SU-DHL-6 (cell line): ENCODE data around the gene PAX5.

ENCODE experiments used
- H2AFZ ChIP-seq: fragments of 200-600 bp; sonication (generic); 2 replicates; pipeline ENCODE4 v1.6.1; 2014; ENCODE audit warnings: low read depth, mild to moderate bottlenecking, moderate library complexity, mixed read lengths, antibody characterized with exemption, low read length; ENCODE audit not compliant: severe bottlenecking
- H3F3A ChIP-seq: fragments of 200-600 bp; shearing (Covaris generic); 2 replicates; pipeline ENCODE4 v1.6.0; 2016; ENCODE audit warnings: antibody characterized with exemption, mild to moderate bottlenecking; ENCODE audit not compliant: insufficient read depth
- H3K27ac ChIP-seq: fragments of 200-600 bp; sonication (generic); 2 replicates; pipeline ENCODE4 v1.5.1; 2016; ENCODE audit warnings: low read depth, mild to moderate bottlenecking, low read length, moderate library complexity, mixed read lengths
- H3K27me3 ChIP-seq: fragments of 200-600 bp; sonication (generic), shearing (Covaris generic); 2 replicates; pipeline ENCODE4 v1.6.0; 2014; ENCODE audit warnings: mild to moderate bottlenecking, low read length
- H3K36me3 ChIP-seq: fragments of 200-600 bp; sonication (generic); 2 replicates; pipeline ENCODE4 v1.6.1; 2014; ENCODE audit warnings: mild to moderate bottlenecking, low read length, mixed read lengths
- H3K4me2 ChIP-seq: fragments of 300-600, 200-600 bp; shearing (Covaris generic), sonication (generic); 2 replicates; pipeline ENCODE4 v1.6.0; 2014; ENCODE audit warnings: low read length, low read depth, mild to moderate bottlenecking; ENCODE audit not compliant: poor library complexity, severe bottlenecking
- H3K4me3 ChIP-seq: fragments of 200-600 bp; sonication (generic); 2 replicates; pipeline ENCODE4 v1.5.1; 2014; ENCODE audit warnings: antibody characterized with exemption, low read length, mild to moderate bottlenecking, mixed read lengths; ENCODE audit not compliant: insufficient read depth, poor library complexity, severe bottlenecking
- H3K79me2 ChIP-seq: fragments of 200-600 bp; sonication (generic); 2 replicates; pipeline ENCODE4 v1.6.1; 2014; ENCODE audit warnings: mild to moderate bottlenecking, low read length, moderate library complexity; ENCODE audit not compliant: insufficient read depth
- H3K9ac ChIP-seq: fragments of 200-600 bp; sonication (generic); 2 replicates; pipeline ENCODE4 v1.7.0; 2014; ENCODE audit warnings: mild to moderate bottlenecking, low read length
- H3K9me2 ChIP-seq: fragments of 200-600 bp; sonication (generic); replicated peaks from 2 replicates; pipeline ENCODE4 v1.6.1; 2014; ENCODE audit warnings: low read length; ENCODE audit not compliant: insufficient read depth
- H3K9me3 ChIP-seq: fragments of 200-600 bp; sonication (generic); 2 replicates; pipeline ENCODE4 v1.6.1; 2014; ENCODE audit warnings: low read length, mixed read lengths; ENCODE audit not compliant: insufficient read depth
- H4K20me1 ChIP-seq: fragments of 200-600 bp; sonication (generic); 2 replicates; pipeline ENCODE4 v1.6.1; 2014; ENCODE audit warnings: low read depth, mild to moderate bottlenecking, antibody characterized with exemption, low read length, moderate library complexity, mixed read lengths
- EZH2phosphoT487 ChIP-seq: fragments of 200-600 bp; sonication (generic), shearing (Covaris generic); conservative IDR thresholded peaks from 2 replicates; pipeline ENCODE4 v1.6.1; 2018; ENCODE audit warnings: mild to moderate bottlenecking, antibody characterized with exemption, low read length, moderate library complexity, mixed read lengths
- TF ChIP-seq, protein P1 (sequence below): fragments of 200-600 bp; sonication (generic); IDR thresholded peaks from one replicate; pipeline ENCODE4 v1.5.1; 2017; ENCODE audit warnings: antibody characterized with exemption, mild to moderate bottlenecking, low read length, moderate library complexity; ENCODE audit not compliant: insufficient read depth, poor library complexity, severe bottlenecking

The PAX5 gene

DNA sequence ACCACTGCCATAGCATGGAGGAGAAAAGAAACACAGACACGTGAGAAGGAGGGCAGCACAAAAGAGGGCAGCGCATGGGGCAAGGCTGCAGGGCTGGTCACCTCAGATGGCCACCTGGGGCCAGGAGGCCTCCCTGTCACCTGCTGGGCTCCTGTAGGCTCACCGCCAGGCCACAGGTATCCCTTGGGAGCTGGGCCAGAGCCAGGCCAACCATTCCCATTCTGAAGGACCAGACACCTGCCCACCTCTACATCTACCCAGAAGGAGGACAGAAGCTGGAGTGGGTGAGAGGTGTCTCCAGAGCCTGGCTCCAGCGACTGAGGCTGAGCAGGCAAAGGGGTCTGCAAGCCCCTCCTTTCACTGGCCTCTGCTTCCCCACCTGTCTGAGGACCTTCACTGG, 103.1 kb downstream of the PAX5 start:
- TF ChIP-seq EZH2phosphoT487: no peak
- TF ChIP-seq, protein P1, sequence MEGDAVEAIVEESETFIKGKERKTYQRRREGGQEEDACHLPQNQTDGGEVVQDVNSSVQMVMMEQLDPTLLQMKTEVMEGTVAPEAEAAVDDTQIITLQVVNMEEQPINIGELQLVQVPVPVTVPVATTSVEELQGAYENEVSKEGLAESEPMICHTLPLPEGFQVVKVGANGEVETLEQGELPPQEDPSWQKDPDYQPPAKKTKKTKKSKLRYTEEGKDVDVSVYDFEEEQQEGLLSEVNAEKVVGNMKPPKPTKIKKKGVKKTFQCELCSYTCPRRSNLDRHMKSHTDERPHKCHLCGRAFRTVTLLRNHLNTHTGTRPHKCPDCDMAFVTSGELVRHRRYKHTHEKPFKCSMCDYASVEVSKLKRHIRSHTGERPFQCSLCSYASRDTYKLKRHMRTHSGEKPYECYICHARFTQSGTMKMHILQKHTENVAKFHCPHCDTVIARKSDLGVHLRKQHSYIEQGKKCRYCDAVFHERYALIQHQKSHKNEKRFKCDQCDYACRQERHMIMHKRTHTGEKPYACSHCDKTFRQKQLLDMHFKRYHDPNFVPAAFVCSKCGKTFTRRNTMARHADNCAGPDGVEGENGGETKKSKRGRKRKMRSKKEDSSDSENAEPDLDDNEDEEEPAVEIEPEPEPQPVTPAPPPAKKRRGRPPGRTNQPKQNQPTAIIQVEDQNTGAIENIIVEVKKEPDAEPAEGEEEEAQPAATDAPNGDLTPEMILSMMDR: no peak
- Histone ChIP-seq H3K27me3 (no peaks in the 10 kb centered on the region), H3K4me2 (no peak overlapping the region), H3K27ac (no peak overlapping the region), H2AFZ (no peak overlapping the region), H4K20me1 (no peaks in the 10 kb centered on the region), H3K9me3 (no peaks in the 10 kb centered on the region; the same call in 1 of the 2 replicates), H3K4me3 (no peak overlapping the region), H3F3A (no peaks in the 10 kb centered on the region), H3K9ac (no peak overlapping the region), H3K36me3 (peaks cover 15% of the 10 kb centered on the region), H3K9me2 (no peaks in the 10 kb centered on the region), H3K79me2 (peaks cover 6% of the 10 kb centered on the region; the same call in 1 of the 2 replicates)

DNA sequence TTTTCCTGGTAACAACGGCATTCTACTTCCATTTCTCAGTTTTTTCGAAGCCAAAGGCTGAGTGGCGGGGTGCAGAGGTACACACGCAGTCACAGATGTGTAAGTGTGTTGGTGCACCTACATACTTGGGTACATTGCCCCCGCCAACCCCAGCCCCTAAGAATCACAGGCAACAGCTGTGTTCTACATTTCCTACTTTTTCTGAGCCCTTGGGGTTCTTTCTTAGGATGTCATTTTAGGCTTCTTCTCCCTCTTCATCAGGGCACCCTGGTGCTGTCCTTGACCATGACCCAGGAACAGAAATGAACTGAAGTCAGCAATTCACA, 104.8 kb downstream of the PAX5 start:
- Histone ChIP-seq H3K27me3 (no peaks in the 10 kb centered on the region), H4K20me1 (no peaks in the 10 kb centered on the region), H3K9ac (no peak overlapping the region), H3K9me2 (no peaks in the 10 kb centered on the region), H3F3A (no peaks in the 10 kb centered on the region), H2AFZ (no peak overlapping the region), H3K36me3 (peaks cover 10% of the 10 kb centered on the region), H3K4me3 (no peak overlapping the region), H3K79me2 (peaks cover 11% of the 10 kb centered on the region; the same call in 1 of the 2 replicates), H3K4me2 (no peak overlapping the region), H3K9me3 (no peaks in the 10 kb centered on the region; the same call in 1 of the 2 replicates), H3K27ac (no peak overlapping the region)
- TF ChIP-seq EZH2phosphoT487: no peak
- TF ChIP-seq, protein P1: no peak

DNA sequence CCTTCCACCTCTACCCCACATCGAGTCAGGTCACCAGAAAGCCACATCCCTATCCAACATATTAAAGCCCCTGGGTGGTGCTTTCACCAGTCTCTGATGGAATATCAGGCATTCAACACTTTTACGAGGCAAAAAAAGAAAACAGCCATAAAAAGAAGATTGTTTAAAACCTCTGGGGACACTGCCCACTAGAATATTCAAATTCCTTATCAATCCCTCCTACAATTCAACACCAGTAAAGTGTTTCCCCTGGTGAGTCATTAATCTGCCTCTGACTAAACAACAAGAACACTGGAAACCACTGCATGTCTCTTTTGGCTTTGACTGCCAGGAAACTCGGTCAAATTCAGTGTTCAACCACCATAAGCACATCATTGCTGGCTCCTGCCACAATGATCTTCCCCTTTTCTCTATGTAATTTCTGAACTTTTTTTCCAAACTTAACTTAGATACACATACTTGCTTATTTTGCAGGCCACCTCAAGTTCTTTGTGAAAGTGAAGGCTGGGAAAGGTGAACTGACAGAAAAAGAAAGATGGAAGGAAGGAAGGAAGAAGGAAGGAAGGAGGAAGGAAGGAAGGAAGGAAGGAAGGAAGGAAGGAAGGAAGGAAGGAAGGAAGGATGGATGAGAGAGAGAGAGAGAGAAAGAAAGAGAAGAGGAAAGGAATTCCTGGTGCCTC, 105.3 kb downstream of the PAX5 start:
- no peak overlapping the region for H2AFZ ChIP-seq
- H3K4me2 ChIP-seq: no peak overlapping the region
- no peak overlapping the region for H3K9ac ChIP-seq
- no peak overlapping the region for H3K27ac ChIP-seq
- no peaks in the 10 kb centered on the region for H3K27me3 ChIP-seq
- peaks cover 9% of the 10 kb centered on the region for H3K36me3 ChIP-seq
- TF ChIP-seq, protein P1: no peak
- no peak for TF ChIP-seq EZH2phosphoT487
- no peaks in the 10 kb centered on the region for H4K20me1 ChIP-seq
- no peaks in the 10 kb centered on the region for H3K9me2 ChIP-seq
- H3K9me3 ChIP-seq: no peaks in the 10 kb centered on the region; the same call in 1 of the 2 replicates
- H3K4me3 ChIP-seq: no peak overlapping the region
- peaks cover 11% of the 10 kb centered on the region; the same call in 1 of the 2 replicates for H3K79me2 ChIP-seq
- no peaks in the 10 kb centered on the region for H3F3A ChIP-seq
